OCI-LY3 (cell line): ENCODE measurements around the gene FHL3.

Experiments used
- EZH2phosphoT487 ChIP-seq: fragments of 200-600 bp; shearing (Covaris generic); IDR thresholded peaks from 2 replicates; pipeline ENCODE4 v1.6.1; 2018; ENCODE audit warnings: antibody characterized with exemption, mixed run types, low read depth
- TF ChIP-seq, protein P1 (sequence below): fragments of 200-600, 300-600 bp; sonication (generic); IDR thresholded peaks from 2 replicates; pipeline ENCODE4 v1.5.1; 2014; ENCODE audit warnings: antibody characterized with exemption, low read length, low read depth

GRCh38 chr1:37995751-37996345 lies 9.5 kb downstream of the FHL3 start:
- TF ChIP-seq, protein P1, sequence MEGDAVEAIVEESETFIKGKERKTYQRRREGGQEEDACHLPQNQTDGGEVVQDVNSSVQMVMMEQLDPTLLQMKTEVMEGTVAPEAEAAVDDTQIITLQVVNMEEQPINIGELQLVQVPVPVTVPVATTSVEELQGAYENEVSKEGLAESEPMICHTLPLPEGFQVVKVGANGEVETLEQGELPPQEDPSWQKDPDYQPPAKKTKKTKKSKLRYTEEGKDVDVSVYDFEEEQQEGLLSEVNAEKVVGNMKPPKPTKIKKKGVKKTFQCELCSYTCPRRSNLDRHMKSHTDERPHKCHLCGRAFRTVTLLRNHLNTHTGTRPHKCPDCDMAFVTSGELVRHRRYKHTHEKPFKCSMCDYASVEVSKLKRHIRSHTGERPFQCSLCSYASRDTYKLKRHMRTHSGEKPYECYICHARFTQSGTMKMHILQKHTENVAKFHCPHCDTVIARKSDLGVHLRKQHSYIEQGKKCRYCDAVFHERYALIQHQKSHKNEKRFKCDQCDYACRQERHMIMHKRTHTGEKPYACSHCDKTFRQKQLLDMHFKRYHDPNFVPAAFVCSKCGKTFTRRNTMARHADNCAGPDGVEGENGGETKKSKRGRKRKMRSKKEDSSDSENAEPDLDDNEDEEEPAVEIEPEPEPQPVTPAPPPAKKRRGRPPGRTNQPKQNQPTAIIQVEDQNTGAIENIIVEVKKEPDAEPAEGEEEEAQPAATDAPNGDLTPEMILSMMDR: no peak
- no peak for TF ChIP-seq EZH2phosphoT487
